ENCODE results near the gene TERT.

The TERT gene

GRCh38 chr5:1209489-1209852 lies 85.4 kb downstream of the TERT start:
- no peak for TF ChIP-seq CTCF (IDR thresholded peaks at IDR 0.05; ENCODE audit: borderline replicate concordance, insufficient read depth, low read depth, low read length)
- no peak overlapping the region for H3K4me3 ChIP-seq (ENCODE audit: low read depth, low read length)

- TF ChIP-seq CTCF (IDR thresholded peaks at IDR 0.05; ENCODE audit: borderline replicate concordance, insufficient read depth, low read depth, low read length) = no peak
- H3K4me3 ChIP-seq (ENCODE audit: low read depth, low read length) = no peak overlapping the region
These were observed 86.0 kb downstream of the TERT start for GRCh38 chr5:1208743-1209488.

GRCh38 chr5:1208221-1208742 lies 86.6 kb downstream of the TERT start:
- no peak overlapping the region for H3K4me3 ChIP-seq (ENCODE audit: low read depth, low read length)
- TF ChIP-seq CTCF (IDR thresholded peaks at IDR 0.05; ENCODE audit: borderline replicate concordance, insufficient read depth, low read depth, low read length) = no peak

GRCh38 chr5:1207555-1207954 lies 87.3 kb downstream of the TERT start:
- H3K4me3 ChIP-seq (ENCODE audit: low read depth, low read length) = no peak overlapping the region
- no peak for TF ChIP-seq CTCF (IDR thresholded peaks at IDR 0.05; ENCODE audit: borderline replicate concordance, insufficient read depth, low read depth, low read length)

- TF ChIP-seq CTCF (IDR thresholded peaks at IDR 0.05; ENCODE audit: borderline replicate concordance, insufficient read depth, low read depth, low read length) = no peak
- H3K4me3 ChIP-seq (ENCODE audit: low read depth, low read length) = no peak overlapping the region
These were observed 88.1 kb downstream of the TERT start for GRCh38 chr5:1206521-1207412.

- no peak overlapping the region for H3K4me3 ChIP-seq (ENCODE audit: low read depth, low read length)
- TF ChIP-seq CTCF (IDR thresholded peaks at IDR 0.05; ENCODE audit: borderline replicate concordance, insufficient read depth, low read depth, low read length) = no peak
These were observed 89.3 kb downstream of the TERT start for GRCh38 chr5:1205255-1206180.

Measured in GM12875 (cell line).